NOMO-1 (cell line): ENCODE measurements around the gene CD300A.
"Not testable (repeated sequence)": the region's sequence is repeated elsewhere in the genome, so short reads cannot be mapped to it uniquely, and the experiment has no call there.

Experiments
- DNase-seq, 2 experiments: peaks; one replicate each; lab custom pipeline; 2025; ENCODE audit not compliant: unreplicated experiment in 2 of 2; lab: John Stamatoyannopoulos, UW

The CD300A gene

DNA sequence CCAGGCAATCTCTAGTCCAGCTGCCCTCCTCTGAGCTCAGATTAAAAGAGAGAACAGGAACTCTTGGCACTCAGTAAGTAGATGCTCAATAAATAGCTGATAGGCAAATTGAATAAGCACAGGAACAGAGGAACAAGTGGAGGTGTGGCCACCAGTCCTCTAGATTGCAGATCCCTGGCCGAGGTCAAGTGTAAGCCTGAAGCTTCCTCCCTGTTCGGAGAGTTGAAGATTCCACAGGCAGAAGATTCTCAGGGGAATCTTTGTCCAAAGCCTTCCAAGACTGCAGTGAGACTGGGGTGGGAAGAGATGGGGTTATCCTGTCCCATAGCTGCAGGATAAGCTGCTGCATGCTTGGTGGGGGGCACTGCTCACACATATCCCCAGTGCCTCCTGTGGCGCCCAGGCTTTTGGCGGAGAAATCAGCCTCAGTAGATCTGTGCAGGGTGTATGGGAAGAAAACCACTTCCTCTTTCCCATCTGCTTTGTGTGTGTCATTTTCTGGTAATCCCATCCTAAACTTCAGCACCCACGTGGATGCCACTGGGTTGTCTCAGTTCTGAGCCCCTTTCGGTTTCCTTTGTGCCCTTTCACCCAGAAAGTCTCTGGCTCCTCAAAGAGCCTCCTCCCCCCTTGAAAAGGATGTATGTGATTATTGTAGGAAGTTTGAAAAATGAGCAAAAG lies 12.1 kb downstream of the CD300A start:
- DNase-seq, result peak; percentile 55 to 78

DNA sequence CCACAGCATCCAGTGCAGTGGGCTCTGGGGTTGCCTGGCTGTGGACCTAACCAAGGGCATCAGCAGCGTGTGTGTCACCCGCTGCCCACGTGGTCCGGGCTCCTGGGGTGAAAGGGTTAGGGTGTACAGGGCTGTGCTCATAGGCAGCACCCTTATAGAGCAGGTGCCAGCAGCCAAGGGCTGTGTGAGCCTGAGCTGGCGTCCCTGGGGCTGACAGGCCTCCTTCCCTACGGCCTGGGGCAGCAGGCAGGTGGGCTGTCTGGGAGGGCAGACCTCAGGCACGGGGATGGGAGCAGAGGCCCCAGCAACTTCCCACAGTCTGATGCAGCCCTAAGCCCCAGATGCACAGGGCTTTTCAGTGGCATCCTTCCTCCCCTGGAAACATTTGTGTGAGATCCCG lies 13.9 kb downstream of the CD300A start:
- DNase-seq, result no peak

GRCh38 chr17:74481621-74482020 lies 15.2 kb downstream of the CD300A start:
- DNase-seq, result no peak

GRCh38 chr17:74484066-74484465 lies 17.6 kb downstream of the CD300A start:
- no peak for DNase-seq

GRCh38 chr17:74485022-74485743 lies 18.7 kb downstream of the CD300A start:
- no peak for DNase-seq

GRCh38 chr17:74485841-74486240 lies 19.4 kb downstream of the CD300A start:
- no peak for DNase-seq

DNA sequence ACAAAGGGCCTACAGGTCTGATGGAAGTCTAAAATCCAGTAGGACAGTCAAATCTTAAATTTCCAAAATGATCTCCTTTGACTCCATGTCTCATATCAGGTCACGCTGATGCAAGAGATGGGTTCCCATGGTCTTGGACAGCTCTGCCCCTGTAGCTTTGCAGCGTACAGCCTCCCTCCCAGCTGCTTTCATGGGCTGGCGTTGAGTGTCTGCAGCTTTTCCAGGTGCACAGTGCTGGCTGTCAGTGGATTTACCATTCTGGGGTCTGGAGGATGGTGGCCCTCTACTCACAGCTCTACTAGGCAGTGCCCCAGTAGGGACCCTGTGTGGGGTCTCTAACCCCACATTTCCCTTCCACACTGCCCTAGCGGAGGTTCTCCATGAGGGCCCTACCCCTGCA lies 21.8 kb downstream of the CD300A start:
- not testable (repeated sequence) for DNase-seq

- no peak for DNase-seq
Observed at GRCh38 chr17:74490716-74491115, 24.3 kb downstream of the CD300A start.

GRCh38 chr17:74491626-74492025 lies 25.2 kb downstream of the CD300A start:
- peak in 1 of 2 experiments; percentile 54 for DNase-seq

- peak; percentile 12 to 65 for DNase-seq
Observed at GRCh38 chr17:74493331-74493833, 26.9 kb downstream of the CD300A start.

DNA sequence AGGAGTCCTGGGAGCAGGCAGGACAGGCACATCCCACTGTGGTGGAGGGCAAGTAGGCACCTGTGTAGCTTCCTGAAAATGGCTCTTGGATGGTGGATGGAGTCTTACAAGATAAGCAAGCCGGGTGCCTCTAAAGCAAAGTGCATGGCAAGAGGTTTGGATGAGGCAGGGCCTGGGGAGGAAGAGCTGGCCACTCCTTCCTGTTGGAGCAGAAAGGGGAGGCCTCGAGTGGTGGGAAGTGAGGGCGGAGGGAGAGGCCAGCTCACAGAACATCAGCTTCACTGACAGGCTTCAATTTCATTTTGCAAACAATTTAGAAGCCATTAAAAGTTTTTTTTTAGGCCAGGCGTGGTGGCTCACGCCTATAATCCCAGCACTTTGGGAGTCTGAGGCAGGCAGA lies 31.0 kb downstream of the CD300A start:
- DNase-seq, result no peak

GRCh38 chr17:74499992-74500391 lies 33.6 kb downstream of the CD300A start:
- DNase-seq, result no peak

GRCh38 chr17:74502861-74503260 lies 36.4 kb downstream of the CD300A start:
- DNase-seq, result peak; percentile 22 to 40

GRCh38 chr17:74503949-74504348 lies 37.5 kb downstream of the CD300A start:
- DNase-seq, result not testable (repeated sequence)

GRCh38 chr17:74508156-74508555 lies 41.7 kb downstream of the CD300A start:
- DNase-seq, result no peak

GRCh38 chr17:74512036-74512435 lies 45.6 kb downstream of the CD300A start:
- DNase-seq, result no peak

GRCh38 chr17:74512624-74513091 lies 46.2 kb downstream of the CD300A start:
- peak; percentile 64 to 93 for DNase-seq

DNA sequence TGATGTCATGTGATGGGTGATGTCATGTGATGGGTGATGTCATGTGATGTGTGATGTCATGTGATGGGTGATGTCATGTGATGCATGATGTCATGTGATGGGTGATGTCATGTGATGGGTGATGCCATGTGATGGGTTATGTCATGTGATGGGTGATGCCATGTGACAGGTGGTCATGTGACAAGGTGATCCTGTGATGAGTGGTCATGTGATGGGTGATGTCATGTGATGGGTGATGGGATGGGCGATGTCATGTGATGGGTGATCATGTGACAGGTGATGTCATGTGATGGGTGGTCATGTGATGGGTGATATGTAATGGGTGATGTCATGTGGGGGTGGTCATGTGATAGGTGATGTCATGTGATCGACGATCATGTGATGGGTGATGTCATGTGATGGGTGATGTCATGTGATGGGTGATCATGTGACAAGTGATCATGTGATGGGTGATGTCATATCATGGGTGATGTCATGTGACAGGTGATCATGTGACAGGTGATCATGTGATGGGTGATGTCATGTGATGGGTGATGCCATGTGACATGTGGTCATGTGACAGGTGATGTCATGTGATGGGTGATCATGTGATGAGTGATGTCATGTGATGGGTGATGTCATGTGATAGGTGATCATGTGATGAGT lies 47.7 kb downstream of the CD300A start:
- DNase-seq, result peak in 1 of 2 experiments; percentile 17

GRCh38 chr17:74514632-74515334 lies 48.3 kb downstream of the CD300A start:
- DNase-seq, result no peak

- no peak for DNase-seq
Observed at GRCh38 chr17:74515941-74516340, 49.5 kb downstream of the CD300A start.
